Astrocyte of the spinal cord (primary cell): ENCODE data around the gene CD200R1L.
A peak's percentile ranks its signal among the peaks of the same experiment; 100 is the strongest.
"Not testable (repeated sequence)": the region's sequence is repeated elsewhere in the genome, so short reads cannot be mapped to it uniquely, and the experiment has no call there.

ENCODE experiments used
- DNase-seq: peaks from one replicate; pipeline ENCODE4 v3.0.0; 2011; ENCODE audit warnings: low read depth, low spot score
- H3K4me3 ChIP-seq: 2 replicates; pipeline ENCODE4 v1.5.1; 2011; ENCODE audit warnings: low read depth, mild to moderate bottlenecking, low read length, moderate library complexity
- in situ Hi-C: cut with HindIII; loops from 2 replicates; pipeline ENCODE4 v1.10.0; 2017; ENCODE audit warnings: low sequenced_read_pairs
- TF ChIP-seq, protein P1 (sequence below): IDR thresholded peaks from 2 replicates; pipeline ENCODE4 v1.5.1; 2012; ENCODE audit warnings: low read depth, mild to moderate bottlenecking, low read length, inconsistent platforms

The CD200R1L gene

GRCh38 chr3:112858410-112859069 is 11.9 kb upstream of the CD200R1L start:
- in situ Hi-C loops, result no loop called here
- TF ChIP-seq, protein P1, sequence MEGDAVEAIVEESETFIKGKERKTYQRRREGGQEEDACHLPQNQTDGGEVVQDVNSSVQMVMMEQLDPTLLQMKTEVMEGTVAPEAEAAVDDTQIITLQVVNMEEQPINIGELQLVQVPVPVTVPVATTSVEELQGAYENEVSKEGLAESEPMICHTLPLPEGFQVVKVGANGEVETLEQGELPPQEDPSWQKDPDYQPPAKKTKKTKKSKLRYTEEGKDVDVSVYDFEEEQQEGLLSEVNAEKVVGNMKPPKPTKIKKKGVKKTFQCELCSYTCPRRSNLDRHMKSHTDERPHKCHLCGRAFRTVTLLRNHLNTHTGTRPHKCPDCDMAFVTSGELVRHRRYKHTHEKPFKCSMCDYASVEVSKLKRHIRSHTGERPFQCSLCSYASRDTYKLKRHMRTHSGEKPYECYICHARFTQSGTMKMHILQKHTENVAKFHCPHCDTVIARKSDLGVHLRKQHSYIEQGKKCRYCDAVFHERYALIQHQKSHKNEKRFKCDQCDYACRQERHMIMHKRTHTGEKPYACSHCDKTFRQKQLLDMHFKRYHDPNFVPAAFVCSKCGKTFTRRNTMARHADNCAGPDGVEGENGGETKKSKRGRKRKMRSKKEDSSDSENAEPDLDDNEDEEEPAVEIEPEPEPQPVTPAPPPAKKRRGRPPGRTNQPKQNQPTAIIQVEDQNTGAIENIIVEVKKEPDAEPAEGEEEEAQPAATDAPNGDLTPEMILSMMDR, result no peak
- no peak overlapping the region for H3K4me3 ChIP-seq
- DNase-seq, result peak; percentile 36

- TF ChIP-seq, protein P1, result no peak
- DNase-seq, result no peak
- no peak overlapping the region for H3K4me3 ChIP-seq
- in situ Hi-C loops, result no loop called here
Measured at GRCh38 chr3:112857526-112857925, 10.9 kb upstream of the CD200R1L start.

- in situ Hi-C loops, result no loop called here
- TF ChIP-seq, protein P1, result no peak
- H3K4me3 ChIP-seq, result no peak overlapping the region
- DNase-seq, result no peak
Measured at GRCh38 chr3:112856537-112856936, 9.9 kb upstream of the CD200R1L start.

DNA sequence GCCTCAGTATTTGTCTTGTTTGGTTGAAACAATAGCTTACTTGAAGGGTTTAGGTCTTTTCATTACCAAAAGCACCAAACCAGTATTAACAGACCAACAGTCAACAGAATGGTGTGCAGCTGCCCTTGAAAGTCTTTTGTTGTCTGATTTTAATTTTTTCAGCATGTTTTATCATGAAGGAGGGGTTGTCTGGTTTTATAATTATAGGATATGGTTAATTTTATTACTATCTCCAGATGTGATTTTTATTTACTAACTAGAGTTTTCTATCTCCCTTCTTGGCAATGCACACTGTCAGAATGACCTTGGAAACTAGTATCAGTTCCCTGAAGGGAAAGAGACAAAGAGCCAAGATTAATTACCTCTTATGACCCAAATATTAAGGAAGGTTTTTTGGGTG is 9.2 kb upstream of the CD200R1L start:
- TF ChIP-seq, protein P1, result no peak

DNA sequence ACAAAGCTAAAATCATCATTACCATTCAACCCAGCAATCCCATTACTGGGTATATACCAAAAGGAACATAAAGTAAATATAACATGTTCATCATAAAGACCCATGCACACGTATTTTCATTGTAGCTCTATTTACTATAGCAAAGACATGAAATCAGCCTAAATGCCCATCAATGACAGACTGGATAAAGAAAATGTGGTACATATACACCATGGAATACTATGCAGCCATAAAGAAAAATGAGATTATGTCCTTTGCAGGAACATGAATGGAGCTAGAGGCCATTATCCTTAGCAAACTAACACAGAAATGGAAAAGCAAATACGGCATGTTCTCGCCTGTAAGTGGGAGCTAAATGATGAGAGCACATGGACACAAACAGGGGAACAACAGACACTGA is 8.4 kb upstream of the CD200R1L start:
- DNase-seq, H3K4me3 ChIP-seq, in situ Hi-C loops: not testable (repeated sequence)

More for the DNA sequence above, 9.2 kb upstream of the CD200R1L start:
- no peak for DNase-seq
- no peak overlapping the region for H3K4me3 ChIP-seq
- in situ Hi-C loops, result no loop called here

DNA sequence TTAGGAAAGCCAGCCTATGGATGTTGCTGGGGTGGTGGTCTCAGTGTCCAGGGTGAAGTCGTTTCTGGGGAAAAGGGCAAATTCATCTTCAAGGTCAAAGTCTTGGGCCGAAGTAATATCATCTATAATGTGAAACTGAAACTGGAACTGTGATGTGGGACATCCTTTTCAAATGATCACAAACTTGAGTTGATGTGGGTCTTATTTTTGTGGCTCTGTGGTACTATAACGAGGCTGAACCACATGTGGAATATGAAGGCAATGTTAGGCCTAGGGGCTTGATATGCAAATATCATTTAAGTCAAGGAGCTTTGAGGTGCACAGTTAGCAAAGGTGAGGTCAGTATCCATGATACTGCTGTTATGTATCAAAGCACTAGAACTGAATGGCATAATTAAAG is 1.5 kb upstream of the CD200R1L start:
- TF ChIP-seq, protein P1, result no peak
- DNase-seq, result no peak
- H3K4me3 ChIP-seq, result no peak overlapping the region
- in situ Hi-C loops, result no loop called here

DNA sequence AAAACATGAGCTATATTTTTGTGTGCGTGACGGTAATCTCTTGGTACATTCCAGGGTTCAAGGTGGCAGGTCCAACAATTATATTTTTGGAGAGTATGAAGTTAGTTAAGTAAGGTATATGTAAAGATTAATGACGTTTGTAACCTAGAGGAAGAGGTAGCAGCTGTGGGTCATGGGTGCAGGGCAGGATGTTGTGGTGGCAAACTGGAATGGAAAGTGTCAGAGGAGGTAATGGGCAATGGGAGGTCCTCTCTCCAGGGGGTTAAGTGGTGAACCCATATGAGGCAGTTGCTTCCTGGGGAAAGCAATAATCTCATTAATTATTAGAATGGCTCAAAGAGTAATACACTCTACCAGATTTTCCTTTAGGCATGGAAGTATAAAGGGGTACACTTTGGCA is 1.0 kb upstream of the CD200R1L start:
- H3K4me3 ChIP-seq, result no peak overlapping the region
- in situ Hi-C loops, result no loop called here
- DNase-seq, result no peak
- TF ChIP-seq, protein P1, result no peak
